Glomerular visceral epithelial cell (primary cell): ENCODE measurements around the gene TOP2B.
A peak's percentile ranks its signal among the peaks of the same experiment; 100 is the strongest.

Experiments used
- DNase-seq: peaks from one replicate; pipeline ENCODE4 v3.0.0-alpha.2; 2016; ENCODE audit errors: extremely low spot score

Gene TOP2B

GRCh38 chr3:25584011-25584789, 80.5 kb downstream of the TOP2B start:
- DNase-seq: no peak

- DNase-seq: no peak
Observed at GRCh38 chr3:25583343-25583742, 81.4 kb downstream of the TOP2B start.

- DNase-seq: peak; percentile 87
Observed at GRCh38 chr3:25582242-25582641, 82.5 kb downstream of the TOP2B start.

- no peak for DNase-seq
Observed at GRCh38 chr3:25581823-25582222, 82.9 kb downstream of the TOP2B start.

GRCh38 chr3:25581335-25581734, 83.4 kb downstream of the TOP2B start:
- no peak for DNase-seq

GRCh38 chr3:25580534-25580933, 84.2 kb downstream of the TOP2B start:
- DNase-seq: no peak

GRCh38 chr3:25578059-25578458, 86.6 kb downstream of the TOP2B start:
- no peak for DNase-seq

- DNase-seq: no peak
Observed at GRCh38 chr3:25576831-25577454, 87.8 kb downstream of the TOP2B start.

GRCh38 chr3:25576146-25576545, 88.6 kb downstream of the TOP2B start:
- DNase-seq: no peak

GRCh38 chr3:25575001-25575400, 89.7 kb downstream of the TOP2B start:
- no peak for DNase-seq

- no peak for DNase-seq
Observed at GRCh38 chr3:25574172-25574765, 90.4 kb downstream of the TOP2B start.

GRCh38 chr3:25573386-25574171, 91.1 kb downstream of the TOP2B start:
- peak; percentile 31 for DNase-seq

GRCh38 chr3:25572919-25573385, 91.8 kb downstream of the TOP2B start:
- DNase-seq: peak; percentile 34

GRCh38 chr3:25572336-25572735, 92.4 kb downstream of the TOP2B start:
- no peak for DNase-seq

GRCh38 chr3:25571285-25571684, 93.4 kb downstream of the TOP2B start:
- no peak for DNase-seq

GRCh38 chr3:25568525-25569078, 96.1 kb downstream of the TOP2B start:
- DNase-seq: no peak

GRCh38 chr3:25567806-25568524, 96.7 kb downstream of the TOP2B start:
- DNase-seq: no peak

- DNase-seq: no peak
Observed at GRCh38 chr3:25567388-25567787, 97.3 kb downstream of the TOP2B start.

GRCh38 chr3:25566358-25566920, 98.3 kb downstream of the TOP2B start:
- DNase-seq: no peak

GRCh38 chr3:25565807-25566206, 98.9 kb downstream of the TOP2B start:
- no peak for DNase-seq

- no peak for DNase-seq
Observed at GRCh38 chr3:25564075-25564474, 100.6 kb downstream of the TOP2B start.
